Keratinocyte (primary cell): Measurements from ENCODE around the gene DIDO1.

Source experiments
- EZH2 ChIP-seq: IDR thresholded peaks from one replicate; pipeline ENCODE4 v1.6.1; 2012; ENCODE audit warnings: inconsistent platforms, mild to moderate bottlenecking, low read length, moderate library complexity
- TF ChIP-seq, protein P1 (sequence below), 3 experiments: IDR thresholded peaks in 1 of 3; conservative IDR thresholded peaks in 1 of 3; optimal IDR thresholded peaks in 1 of 3; 2 replicates in 2 of 3; 3 replicates in 1 of 3; pipeline versions ENCODE3 to v1.5.1; 2011; ENCODE audit warnings: low read length in 3 of 3, mild to moderate bottlenecking in 3 of 3, moderate library complexity in 2 of 3, control low read depth in 1 of 3, inconsistent platforms in 1 of 3; ENCODE audit not compliant: insufficient read depth in 2 of 3; ENCODE audit errors: extremely low read depth in 1 of 3

- TF ChIP-seq EZH2, result no peak
- TF ChIP-seq, protein P1, sequence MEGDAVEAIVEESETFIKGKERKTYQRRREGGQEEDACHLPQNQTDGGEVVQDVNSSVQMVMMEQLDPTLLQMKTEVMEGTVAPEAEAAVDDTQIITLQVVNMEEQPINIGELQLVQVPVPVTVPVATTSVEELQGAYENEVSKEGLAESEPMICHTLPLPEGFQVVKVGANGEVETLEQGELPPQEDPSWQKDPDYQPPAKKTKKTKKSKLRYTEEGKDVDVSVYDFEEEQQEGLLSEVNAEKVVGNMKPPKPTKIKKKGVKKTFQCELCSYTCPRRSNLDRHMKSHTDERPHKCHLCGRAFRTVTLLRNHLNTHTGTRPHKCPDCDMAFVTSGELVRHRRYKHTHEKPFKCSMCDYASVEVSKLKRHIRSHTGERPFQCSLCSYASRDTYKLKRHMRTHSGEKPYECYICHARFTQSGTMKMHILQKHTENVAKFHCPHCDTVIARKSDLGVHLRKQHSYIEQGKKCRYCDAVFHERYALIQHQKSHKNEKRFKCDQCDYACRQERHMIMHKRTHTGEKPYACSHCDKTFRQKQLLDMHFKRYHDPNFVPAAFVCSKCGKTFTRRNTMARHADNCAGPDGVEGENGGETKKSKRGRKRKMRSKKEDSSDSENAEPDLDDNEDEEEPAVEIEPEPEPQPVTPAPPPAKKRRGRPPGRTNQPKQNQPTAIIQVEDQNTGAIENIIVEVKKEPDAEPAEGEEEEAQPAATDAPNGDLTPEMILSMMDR (optimal IDR thresholded peaks at IDR 0.05 in 1 of 3, IDR thresholded peaks at IDR 0.05 in 1 of 3, conservative IDR thresholded peaks at IDR 0.05 in 1 of 3; ENCODE audit: extremely low read depth in 1 of 3, insufficient read depth in 2 of 3, low read length in 3 of 3), result no peak
Observed at GRCh38 chr20:62880147-62880934, 46.0 kb downstream of the DIDO1 start.
